Prostate gland (tissue), 2 donors: Measurements from ENCODE around the gene OR11H6.

Experiments
- POLR2A ChIP-seq: fragments of 450-650 bp; IDR thresholded peaks from one replicate; pipeline ENCODE4 v1.6.1; 2016; ENCODE audit warnings: antibody characterized with exemption, mild to moderate bottlenecking
- POLR2AphosphoS5 ChIP-seq: sonication (generic); formaldehyde crosslinking; IDR thresholded peaks from one replicate; pipeline ENCODE4 v1.6.1; 2017; ENCODE audit warnings: antibody characterized with exemption
- TF ChIP-seq, protein P1 (sequence below), 4 experiments: fragments of 200-600 bp in 2 of 4; fragments of 450-650 bp in 2 of 4; sonication (generic) in 2 of 4; IDR thresholded peaks; 1 replicate in 3 of 4; 2 replicates in 1 of 4; pipeline ENCODE4 v1.5.1; 2016 to 2019; ENCODE audit warnings: antibody characterized with exemption in 4 of 4, mild to moderate bottlenecking in 2 of 4, moderate library complexity in 2 of 4

DNA sequence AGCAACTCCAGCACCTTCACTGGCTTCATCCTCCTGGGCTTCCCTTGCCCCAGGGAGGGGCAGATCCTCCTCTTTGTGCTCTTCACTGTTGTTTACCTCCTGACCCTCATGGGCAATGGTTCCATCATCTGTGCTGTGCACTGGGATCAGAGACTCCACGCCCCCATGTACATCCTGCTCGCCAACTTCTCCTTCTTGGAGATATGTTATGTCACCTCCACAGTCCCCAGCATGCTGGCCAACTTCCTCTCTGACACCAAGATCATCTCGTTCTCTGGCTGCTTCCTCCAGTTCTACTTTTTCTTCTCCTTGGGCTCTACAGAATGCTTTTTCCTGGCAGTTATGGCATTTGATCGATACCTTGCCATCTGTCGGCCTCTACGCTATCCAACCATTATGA lies 26.1 kb upstream of the OR11H6 start:
- TF ChIP-seq POLR2A (no peak), POLR2AphosphoS5 (no peak)
- TF ChIP-seq, protein P1, sequence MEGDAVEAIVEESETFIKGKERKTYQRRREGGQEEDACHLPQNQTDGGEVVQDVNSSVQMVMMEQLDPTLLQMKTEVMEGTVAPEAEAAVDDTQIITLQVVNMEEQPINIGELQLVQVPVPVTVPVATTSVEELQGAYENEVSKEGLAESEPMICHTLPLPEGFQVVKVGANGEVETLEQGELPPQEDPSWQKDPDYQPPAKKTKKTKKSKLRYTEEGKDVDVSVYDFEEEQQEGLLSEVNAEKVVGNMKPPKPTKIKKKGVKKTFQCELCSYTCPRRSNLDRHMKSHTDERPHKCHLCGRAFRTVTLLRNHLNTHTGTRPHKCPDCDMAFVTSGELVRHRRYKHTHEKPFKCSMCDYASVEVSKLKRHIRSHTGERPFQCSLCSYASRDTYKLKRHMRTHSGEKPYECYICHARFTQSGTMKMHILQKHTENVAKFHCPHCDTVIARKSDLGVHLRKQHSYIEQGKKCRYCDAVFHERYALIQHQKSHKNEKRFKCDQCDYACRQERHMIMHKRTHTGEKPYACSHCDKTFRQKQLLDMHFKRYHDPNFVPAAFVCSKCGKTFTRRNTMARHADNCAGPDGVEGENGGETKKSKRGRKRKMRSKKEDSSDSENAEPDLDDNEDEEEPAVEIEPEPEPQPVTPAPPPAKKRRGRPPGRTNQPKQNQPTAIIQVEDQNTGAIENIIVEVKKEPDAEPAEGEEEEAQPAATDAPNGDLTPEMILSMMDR (IDR thresholded peaks at IDR 0.05), result no peak
